Mesendoderm (in vitro differentiated cells): Measurements from ENCODE around the gene TNIK.

ENCODE experiments used
- DNase-seq: peaks from one replicate; pipeline ENCODE4 v3.0.0; 2013
- H2AK5ac ChIP-seq: 2 replicates; pipeline ENCODE4 v1.6.1; 2013; ENCODE audit warnings: low read length, inconsistent platforms
- H2BK120ac ChIP-seq: 2 replicates; pipeline ENCODE4 v1.6.1; 2013; ENCODE audit warnings: low read depth, mild to moderate bottlenecking, low read length, moderate library complexity, mixed read lengths
- H2BK15ac ChIP-seq: replicated peaks from 2 replicates; pipeline ENCODE4 v1.6.1; 2013; ENCODE audit warnings: low read depth, mild to moderate bottlenecking, moderate library complexity
- H2BK5ac ChIP-seq: 2 replicates; pipeline ENCODE4 v1.6.1; 2013; ENCODE audit warnings: low read length, inconsistent platforms
- H3K18ac ChIP-seq: 2 replicates; pipeline ENCODE4 v1.6.1; 2013; ENCODE audit warnings: mild to moderate bottlenecking, low read length, mixed read lengths
- H3K23ac ChIP-seq: one replicate; pipeline ENCODE4 v1.6.1; 2013; ENCODE audit warnings: low read length
- H3K27ac ChIP-seq: 2 replicates; pipeline ENCODE4 v1.5.1; 2013; ENCODE audit warnings: low read depth, mild to moderate bottlenecking, inconsistent platforms, low read length, moderate library complexity
- H3K27me3 ChIP-seq: 2 replicates; pipeline ENCODE4 v1.6.1; 2013; ENCODE audit warnings: low read length, control low read depth, mild to moderate bottlenecking, inconsistent platforms; ENCODE audit not compliant: insufficient read depth, poor library complexity
- H3K36me3 ChIP-seq: 2 replicates; pipeline ENCODE4 v1.6.1; 2013; ENCODE audit warnings: low read length, inconsistent platforms; ENCODE audit not compliant: control insufficient read depth, insufficient read depth
- H3K4ac ChIP-seq: one replicate; pipeline ENCODE4 v1.6.1; 2013; ENCODE audit warnings: low read depth, mild to moderate bottlenecking, low read length, moderate library complexity
- H3K4me1 ChIP-seq: 2 replicates; pipeline ENCODE4 v1.6.1; 2013; ENCODE audit warnings: low read depth, low read length, inconsistent platforms; ENCODE audit not compliant: control insufficient read depth
- H3K4me2 ChIP-seq: 2 replicates; pipeline ENCODE4 v1.6.1; 2013; ENCODE audit warnings: low read length
- H3K4me3 ChIP-seq: 2 replicates; pipeline ENCODE4 v1.5.1; 2013; ENCODE audit warnings: mild to moderate bottlenecking, low read length
- H3K56ac ChIP-seq: one replicate; pipeline ENCODE4 v1.6.1; 2013; ENCODE audit warnings: low read length
- H3K79me1 ChIP-seq: 2 replicates; pipeline ENCODE4 v1.6.1; 2013; ENCODE audit warnings: low read length, inconsistent platforms
- H3K79me2 ChIP-seq: 2 replicates; pipeline ENCODE4 v1.6.1; 2013; ENCODE audit warnings: mild to moderate bottlenecking, low read length; ENCODE audit not compliant: control insufficient read depth, insufficient read depth
- H3K9ac ChIP-seq: 2 replicates; pipeline ENCODE4 v1.6.1; 2013; ENCODE audit warnings: low read length, inconsistent platforms
- H4K5ac ChIP-seq: one replicate; pipeline ENCODE4 v1.6.1; 2013; ENCODE audit warnings: low read length
- H4K8ac ChIP-seq: one replicate; pipeline ENCODE4 v1.6.1; 2013; ENCODE audit warnings: low read depth, mild to moderate bottlenecking, control low read depth, low read length, moderate library complexity
- WGBS: extraction: QIAGEN DNeasy Blood & Tissue Kit; methylation state at CpG from one replicate; pipeline ENCODE4 v1.1.7; 2013; ENCODE audit warnings: low lambda C conversion rate, missing lambda C conversion rate; ENCODE audit not compliant: insufficient coverage; ENCODE audit errors: extremely low coverage; 5-methylcytosine and 5-hydroxymethylcytosine counted together

The TNIK gene

GRCh38 chr3:171038342-171038741, 421.9 kb downstream of the TNIK start:
- H3K4me3 ChIP-seq, result no peak overlapping the region
- DNase-seq, result no peak
- H3K4me1 ChIP-seq, result no peaks in the 10 kb centered on the region
- no peak overlapping the region for H2BK15ac ChIP-seq
- no peaks in the 10 kb centered on the region for H3K36me3 ChIP-seq
- no peak overlapping the region for H2BK120ac ChIP-seq
- no peak overlapping the region for H3K9ac ChIP-seq
- no CpG with 5 or more reads among the region's 1 CpG for WGBS
- no peak overlapping the region for H3K4ac ChIP-seq
- H2BK5ac ChIP-seq, result no peak overlapping the region
- H3K27ac ChIP-seq, result no peak overlapping the region
- H3K79me2 ChIP-seq, result no peaks in the 10 kb centered on the region
- H4K8ac ChIP-seq, result no peak overlapping the region
- no peak overlapping the region for H3K23ac ChIP-seq
- no peak overlapping the region for H3K4me2 ChIP-seq
- H3K18ac ChIP-seq, result no peak overlapping the region
- no peaks in the 10 kb centered on the region for H3K79me1 ChIP-seq
- no peak overlapping the region for H4K5ac ChIP-seq
- H3K27me3 ChIP-seq, result no peaks in the 10 kb centered on the region
- H3K56ac ChIP-seq, result no peak overlapping the region
- no peak overlapping the region for H2AK5ac ChIP-seq

GRCh38 chr3:171028779-171029232, 431.4 kb downstream of the TNIK start:
- no peak overlapping the region for H3K23ac ChIP-seq

GRCh38 chr3:171028025-171028778, 432.0 kb downstream of the TNIK start:
- peak overlapping the region; percentile 5 for H3K9ac ChIP-seq
- H3K27me3 ChIP-seq, result no peaks in the 10 kb centered on the region
- no peak overlapping the region for H2AK5ac ChIP-seq
- no peaks in the 10 kb centered on the region for H3K79me2 ChIP-seq
- no peak overlapping the region for H3K18ac ChIP-seq
- H3K23ac ChIP-seq, result no peak overlapping the region
- peak overlapping the region; percentile 34 for H3K4me2 ChIP-seq
- peak; percentile 97 for DNase-seq
- H4K5ac ChIP-seq, result no peak overlapping the region
- no CpG with 5 or more reads among the region's 39 CpGs for WGBS
- peak overlapping the region; percentile 38 for H3K56ac ChIP-seq
- H2BK15ac ChIP-seq, result no peak overlapping the region
- H3K4me3 ChIP-seq, result no peak overlapping the region
- no peaks in the 10 kb centered on the region for H3K36me3 ChIP-seq
- H3K79me1 ChIP-seq, result no peaks in the 10 kb centered on the region
- H2BK120ac ChIP-seq, result no peak overlapping the region
- peaks cover 3% of the 10 kb centered on the region for H3K4me1 ChIP-seq
- H3K4ac ChIP-seq, result no peak overlapping the region
- no peak overlapping the region for H3K27ac ChIP-seq
- H2BK5ac ChIP-seq, result no peak overlapping the region
- no peak overlapping the region for H4K8ac ChIP-seq

More at GRCh38 chr3:171028779-171029232, 431.4 kb downstream of the TNIK start:
- Histone ChIP-seq H3K4me1 (peaks cover 3% of the 10 kb centered on the region), H3K9ac (no peak overlapping the region), H2BK120ac (no peak overlapping the region), H3K4me2 (no peak overlapping the region), H2AK5ac (no peak overlapping the region), H4K5ac (no peak overlapping the region), H3K27ac (no peak overlapping the region), H4K8ac (no peak overlapping the region), H3K4me3 (no peak overlapping the region), H3K79me2 (no peaks in the 10 kb centered on the region), H2BK15ac (no peak overlapping the region), H3K79me1 (no peaks in the 10 kb centered on the region), H3K36me3 (no peaks in the 10 kb centered on the region), H3K56ac (no peak overlapping the region), H3K18ac (peak overlapping the region; percentile 25), H2BK5ac (no peak overlapping the region), H3K27me3 (no peaks in the 10 kb centered on the region), H3K4ac (no peak overlapping the region)
- peak; percentile 79 for DNase-seq
- WGBS, result no CpG with 5 or more reads among the region's 8 CpGs

GRCh38 chr3:171026597-171027293, 433.5 kb downstream of the TNIK start, which contains the start of gene SLC2A2:
TSS of gene SLC2A2 (minus strand) at chr3:171026720. CDS start at chr3:171026670, 50 bp downstream.
- DNase-seq, result no peak
- Histone ChIP-seq H3K4me3 (no peak within 1 kb of the TSS), H2BK5ac (no peak within 1 kb of the TSS), H4K8ac (no peak within 1 kb of the TSS), H3K18ac (peak within 1 kb of the TSS; percentile 47), H2BK120ac (no peak within 1 kb of the TSS), H3K4me2 (no peak within 1 kb of the TSS), H3K9ac (no peak within 1 kb of the TSS), H3K4me1 (peaks cover 3% of the 10 kb centered on the region), H3K79me2 (no peaks in the 10 kb centered on the region), H3K56ac (no peak within 1 kb of the TSS), H3K23ac (no peak within 1 kb of the TSS), H4K5ac (no peak within 1 kb of the TSS), H3K27ac (no peak within 1 kb of the TSS), H2BK15ac (no peak within 1 kb of the TSS), H2AK5ac (no peak within 1 kb of the TSS), H3K79me1 (no peaks in the 10 kb centered on the region), H3K27me3 (no peaks in the 10 kb centered on the region), H3K4ac (no peak within 1 kb of the TSS), H3K36me3 (no peaks in the 10 kb centered on the region)
- WGBS, result no CpG with 5 or more reads among the region's 4 CpGs

GRCh38 chr3:171023566-171023965, 436.6 kb downstream of the TNIK start:
- no peak overlapping the region for H3K4me2 ChIP-seq
- no peaks in the 10 kb centered on the region for H3K36me3 ChIP-seq
- no peaks in the 10 kb centered on the region for H3K4me1 ChIP-seq
- H3K79me2 ChIP-seq, result no peaks in the 10 kb centered on the region
- no peak overlapping the region for H3K56ac ChIP-seq
- no peaks in the 10 kb centered on the region for H3K79me1 ChIP-seq
- no peak overlapping the region for H2BK120ac ChIP-seq
- no peak overlapping the region for H3K4me3 ChIP-seq
- H4K5ac ChIP-seq, result no peak overlapping the region
- H3K18ac ChIP-seq, result no peak overlapping the region
- H2BK15ac ChIP-seq, result no peak overlapping the region
- no peak overlapping the region for H2BK5ac ChIP-seq
- DNase-seq, result no peak
- H4K8ac ChIP-seq, result no peak overlapping the region
- no peaks in the 10 kb centered on the region for H3K27me3 ChIP-seq
- H3K4ac ChIP-seq, result no peak overlapping the region
- H2AK5ac ChIP-seq, result no peak overlapping the region
- H3K23ac ChIP-seq, result no peak overlapping the region
- H3K9ac ChIP-seq, result no peak overlapping the region
- H3K27ac ChIP-seq, result no peak overlapping the region
